Measurements from ENCODE around the gene C11orf98.
A peak's percentile ranks its signal among the peaks of the same experiment; 100 is the strongest.

Gene C11orf98

DNA sequence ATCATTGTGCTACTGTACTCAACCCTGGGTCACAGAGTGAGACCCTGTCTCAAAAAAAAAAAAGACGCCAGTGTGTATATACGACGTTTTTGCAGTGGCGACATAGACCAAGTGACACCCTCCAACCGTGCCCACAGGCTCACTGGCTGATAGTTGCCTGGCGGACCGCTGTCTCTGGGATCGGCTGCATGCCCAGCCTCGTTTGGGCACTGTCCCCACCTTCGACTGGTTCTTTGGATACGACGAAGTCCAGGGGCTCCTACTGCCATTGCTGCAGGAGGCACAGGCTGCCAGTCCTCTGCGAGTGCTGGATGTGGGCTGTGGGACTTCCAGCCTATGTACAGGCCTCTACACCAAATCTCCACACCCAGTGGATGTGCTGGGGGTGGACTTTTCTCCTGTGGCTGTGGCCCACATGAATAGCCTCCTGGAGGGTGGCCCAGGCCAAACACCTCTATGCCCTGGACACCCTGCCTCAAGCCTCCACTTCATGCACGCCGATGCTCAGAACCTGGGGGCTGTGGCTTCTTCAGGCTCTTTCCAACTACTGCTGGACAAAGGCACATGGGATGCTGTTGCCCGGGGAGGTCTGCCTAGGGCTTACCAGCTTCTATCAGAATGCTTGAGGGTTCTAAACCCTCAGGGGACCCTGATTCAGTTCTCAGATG is 1.4 kb upstream of the C11orf98 start:
- Histone ChIP-seq H3K4me3 (ENCODE audit: low read depth, low read length) (peak overlapping the region; percentile 96), H3K36me3 (peaks cover 47% of the 10 kb centered on the region), H3K27ac (peak overlapping the region; percentile 87), H3K27me3 (ENCODE audit: insufficient read depth, low read depth, severe bottlenecking) (no peaks in the 10 kb centered on the region), H3K9me3 (ENCODE audit: severe bottlenecking) (no peaks in the 10 kb centered on the region)
- no peak for DNase-seq
- TF ChIP-seq, protein P1, sequence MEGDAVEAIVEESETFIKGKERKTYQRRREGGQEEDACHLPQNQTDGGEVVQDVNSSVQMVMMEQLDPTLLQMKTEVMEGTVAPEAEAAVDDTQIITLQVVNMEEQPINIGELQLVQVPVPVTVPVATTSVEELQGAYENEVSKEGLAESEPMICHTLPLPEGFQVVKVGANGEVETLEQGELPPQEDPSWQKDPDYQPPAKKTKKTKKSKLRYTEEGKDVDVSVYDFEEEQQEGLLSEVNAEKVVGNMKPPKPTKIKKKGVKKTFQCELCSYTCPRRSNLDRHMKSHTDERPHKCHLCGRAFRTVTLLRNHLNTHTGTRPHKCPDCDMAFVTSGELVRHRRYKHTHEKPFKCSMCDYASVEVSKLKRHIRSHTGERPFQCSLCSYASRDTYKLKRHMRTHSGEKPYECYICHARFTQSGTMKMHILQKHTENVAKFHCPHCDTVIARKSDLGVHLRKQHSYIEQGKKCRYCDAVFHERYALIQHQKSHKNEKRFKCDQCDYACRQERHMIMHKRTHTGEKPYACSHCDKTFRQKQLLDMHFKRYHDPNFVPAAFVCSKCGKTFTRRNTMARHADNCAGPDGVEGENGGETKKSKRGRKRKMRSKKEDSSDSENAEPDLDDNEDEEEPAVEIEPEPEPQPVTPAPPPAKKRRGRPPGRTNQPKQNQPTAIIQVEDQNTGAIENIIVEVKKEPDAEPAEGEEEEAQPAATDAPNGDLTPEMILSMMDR (IDR thresholded peaks at IDR 0.05; ENCODE audit: low read depth, low read length): no peak

DNA sequence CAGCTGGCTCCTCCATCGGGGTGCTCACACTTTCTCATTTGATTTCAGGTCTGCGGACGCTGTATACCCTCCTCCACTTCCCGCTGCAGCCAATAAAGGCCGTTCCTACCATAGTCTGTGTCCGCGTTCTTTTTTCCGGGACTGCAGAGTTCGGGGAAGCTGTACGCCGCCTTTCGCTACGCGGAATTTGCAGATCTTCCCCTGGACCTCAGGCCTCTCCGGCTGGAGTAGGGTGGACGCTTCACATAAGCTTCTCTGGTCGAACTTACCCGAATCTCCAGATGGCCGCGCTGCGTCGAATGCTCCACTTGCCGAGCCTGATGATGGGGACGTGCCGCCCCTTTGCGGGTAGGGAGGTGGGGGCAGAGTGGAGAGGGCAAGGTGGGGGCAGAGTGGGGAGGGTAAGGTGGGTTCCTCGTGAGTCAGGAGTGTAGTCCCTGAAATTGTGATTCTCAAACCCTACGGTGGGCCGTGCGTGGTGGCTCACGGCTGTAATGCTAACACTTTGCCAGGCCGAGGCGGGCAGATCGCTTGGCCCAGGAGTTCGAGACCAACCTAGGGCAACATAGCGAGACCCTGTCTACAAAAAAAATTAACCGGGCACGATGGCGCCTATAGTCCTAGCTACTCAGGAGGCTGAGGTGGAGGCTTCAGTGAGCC is 719 bp upstream of the C11orf98 start:
- Histone ChIP-seq H3K9me3 (ENCODE audit: severe bottlenecking) (no peaks in the 10 kb centered on the region), H3K36me3 (peaks cover 54% of the 10 kb centered on the region), H3K27me3 (ENCODE audit: insufficient read depth, low read depth, severe bottlenecking) (no peaks in the 10 kb centered on the region), H3K4me3 (ENCODE audit: low read depth, low read length) (peak overlapping the region; percentile 96), H3K27ac (peak overlapping the region; percentile 87)
- peak; percentile 60 for DNase-seq
- TF ChIP-seq, protein P1 (IDR thresholded peaks at IDR 0.05; ENCODE audit: low read depth, low read length): no peak

DNA sequence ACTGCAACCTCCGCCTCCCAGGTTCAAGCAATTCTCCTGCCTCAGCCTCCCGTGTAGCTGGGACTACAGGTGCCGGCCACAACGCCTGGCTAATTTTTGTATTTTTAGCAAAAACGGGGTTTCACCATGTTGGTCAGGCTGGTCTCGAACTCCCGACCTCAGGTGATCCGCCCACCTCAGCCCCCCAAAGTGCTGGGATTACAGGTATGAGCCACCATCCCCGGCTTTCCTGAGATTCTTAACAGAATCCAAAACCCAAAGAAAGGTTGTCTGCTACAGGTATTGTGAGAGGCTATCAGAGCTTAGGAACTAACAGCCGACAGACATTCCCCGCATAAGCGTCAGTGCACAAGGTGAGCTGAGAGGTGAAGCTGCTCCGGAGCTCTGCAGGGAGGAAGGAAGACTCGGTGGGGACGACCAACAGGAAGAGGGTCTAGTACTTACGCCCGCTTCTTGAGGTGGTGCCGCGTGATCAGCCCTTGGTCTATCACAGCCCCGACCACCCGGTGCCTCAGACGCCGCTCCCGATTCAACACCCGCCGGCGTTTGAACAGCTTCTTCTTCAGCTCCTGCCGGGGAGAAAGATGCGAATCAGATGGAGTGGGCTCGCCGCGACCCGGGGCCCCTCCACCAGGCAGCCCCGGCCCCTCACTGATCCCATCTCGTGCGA is 470 bp downstream of the C11orf98 start:
- peak overlapping the region; percentile 96 for H3K4me3 ChIP-seq (ENCODE audit: low read depth, low read length)
- H3K27me3 ChIP-seq (ENCODE audit: insufficient read depth, low read depth, severe bottlenecking): no peaks in the 10 kb centered on the region
- peak; percentile 56 for DNase-seq
- TF ChIP-seq, protein P1 (IDR thresholded peaks at IDR 0.05; ENCODE audit: low read depth, low read length): no peak
- peaks cover 56% of the 10 kb centered on the region for H3K36me3 ChIP-seq
- H3K9me3 ChIP-seq (ENCODE audit: severe bottlenecking): no peaks in the 10 kb centered on the region
- H3K27ac ChIP-seq: peak overlapping the region; percentile 87

DNA sequence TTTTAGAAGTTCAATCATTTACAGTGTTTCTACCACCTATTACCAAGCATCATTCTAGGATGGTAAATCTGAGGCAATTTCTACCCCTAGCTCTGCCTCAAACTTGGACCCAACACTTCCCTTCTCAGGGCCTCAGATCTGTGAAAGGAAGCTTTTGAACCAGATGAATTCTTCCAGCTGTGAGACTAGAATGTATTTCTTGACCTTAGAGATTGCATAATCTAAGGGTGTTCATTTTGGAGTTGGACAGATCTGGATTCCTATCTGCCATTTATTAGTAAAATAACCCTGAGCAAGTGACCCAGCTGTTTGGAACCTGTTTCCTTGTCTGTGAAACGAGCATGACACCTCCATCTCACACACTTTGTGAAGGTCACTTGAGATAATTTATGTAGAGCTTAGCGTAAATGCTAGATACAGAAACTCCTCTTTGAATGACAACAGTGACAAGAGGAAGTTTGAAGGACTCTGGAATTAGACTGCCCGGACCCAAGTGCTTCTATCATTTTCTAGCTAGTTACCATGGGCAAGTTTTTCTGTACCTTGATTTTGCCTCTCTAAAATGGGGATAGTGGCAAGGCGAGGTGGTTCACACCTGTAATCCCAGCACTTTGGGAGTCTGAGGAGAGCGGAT is 8.1 kb downstream of the C11orf98 start:
- peaks cover 13% of the 10 kb centered on the region for H3K36me3 ChIP-seq
- H3K9me3 ChIP-seq (ENCODE audit: severe bottlenecking): no peaks in the 10 kb centered on the region
- H3K27ac ChIP-seq: no peak overlapping the region; the same call in 1 of the 2 replicates
- no peak for DNase-seq
- no peaks in the 10 kb centered on the region for H3K27me3 ChIP-seq (ENCODE audit: insufficient read depth, low read depth, severe bottlenecking)
- no peak overlapping the region for H3K4me3 ChIP-seq (ENCODE audit: low read depth, low read length)
- TF ChIP-seq, protein P1 (IDR thresholded peaks at IDR 0.05; ENCODE audit: low read depth, low read length): no peak

DNA sequence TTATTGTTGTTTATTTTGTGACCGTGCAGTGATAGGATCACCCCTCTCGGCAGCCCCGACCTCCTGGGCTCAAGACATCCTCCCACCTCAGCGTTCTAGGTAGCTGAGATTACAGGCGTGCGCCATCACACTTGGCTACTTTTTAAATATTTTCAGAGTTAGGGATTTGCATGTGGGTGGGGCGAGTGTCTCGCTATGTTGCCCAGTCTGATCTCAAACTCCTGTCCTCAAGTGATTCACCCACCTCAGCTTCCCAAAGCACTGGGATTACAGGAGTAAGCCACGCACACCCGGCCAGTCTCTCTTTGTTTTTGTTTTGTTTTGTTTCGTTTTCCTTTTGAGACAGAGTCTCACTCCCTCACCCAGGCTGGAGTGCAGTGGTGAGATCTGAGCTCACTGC is 10.7 kb downstream of the C11orf98 start:
- TF ChIP-seq, protein P1 (IDR thresholded peaks at IDR 0.05; ENCODE audit: low read depth, low read length): no peak
- no peaks in the 10 kb centered on the region for H3K27me3 ChIP-seq (ENCODE audit: insufficient read depth, low read depth, severe bottlenecking)
- peak overlapping the region; percentile 5; the same call in 1 of the 2 replicates for H3K27ac ChIP-seq
- H3K9me3 ChIP-seq (ENCODE audit: severe bottlenecking): no peaks in the 10 kb centered on the region
- DNase-seq: no peak
- H3K4me3 ChIP-seq (ENCODE audit: low read depth, low read length): no peak overlapping the region
- peaks cover 6% of the 10 kb centered on the region for H3K36me3 ChIP-seq
